ENCODE measurements around the gene UGT1A7.

DNA sequence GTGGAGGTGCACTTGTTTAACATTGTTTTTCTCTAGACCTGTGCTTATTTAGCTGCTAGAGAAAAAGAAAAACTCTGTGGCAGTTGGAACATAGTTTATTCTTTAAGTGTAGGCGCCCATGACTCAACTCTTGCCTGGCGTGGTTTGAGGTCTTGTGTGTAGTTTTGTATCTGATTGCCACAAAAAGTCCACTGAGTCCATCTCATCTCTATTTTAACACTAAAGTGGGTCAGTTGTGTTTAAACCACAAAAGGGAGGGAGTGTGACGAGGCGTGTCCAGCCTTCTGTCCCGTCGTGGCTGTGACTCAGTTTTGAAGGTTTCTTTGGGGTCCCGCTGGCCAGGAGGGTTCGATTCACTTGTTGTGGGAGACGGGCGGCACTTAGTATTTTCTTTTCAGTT is 25.3 kb upstream of the UGT1A7 start:
- no peak for TF ChIP-seq EZH2phosphoT487 (conservative IDR thresholded peaks at IDR 0.05; ENCODE audit: low read length)
- TF ChIP-seq, protein P1, sequence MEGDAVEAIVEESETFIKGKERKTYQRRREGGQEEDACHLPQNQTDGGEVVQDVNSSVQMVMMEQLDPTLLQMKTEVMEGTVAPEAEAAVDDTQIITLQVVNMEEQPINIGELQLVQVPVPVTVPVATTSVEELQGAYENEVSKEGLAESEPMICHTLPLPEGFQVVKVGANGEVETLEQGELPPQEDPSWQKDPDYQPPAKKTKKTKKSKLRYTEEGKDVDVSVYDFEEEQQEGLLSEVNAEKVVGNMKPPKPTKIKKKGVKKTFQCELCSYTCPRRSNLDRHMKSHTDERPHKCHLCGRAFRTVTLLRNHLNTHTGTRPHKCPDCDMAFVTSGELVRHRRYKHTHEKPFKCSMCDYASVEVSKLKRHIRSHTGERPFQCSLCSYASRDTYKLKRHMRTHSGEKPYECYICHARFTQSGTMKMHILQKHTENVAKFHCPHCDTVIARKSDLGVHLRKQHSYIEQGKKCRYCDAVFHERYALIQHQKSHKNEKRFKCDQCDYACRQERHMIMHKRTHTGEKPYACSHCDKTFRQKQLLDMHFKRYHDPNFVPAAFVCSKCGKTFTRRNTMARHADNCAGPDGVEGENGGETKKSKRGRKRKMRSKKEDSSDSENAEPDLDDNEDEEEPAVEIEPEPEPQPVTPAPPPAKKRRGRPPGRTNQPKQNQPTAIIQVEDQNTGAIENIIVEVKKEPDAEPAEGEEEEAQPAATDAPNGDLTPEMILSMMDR (IDR thresholded peaks at IDR 0.05; ENCODE audit: insufficient read depth, low read length, poor library complexity, severe bottlenecking), result no peak
